NB4 (cell line): ENCODE measurements around the gene WDR19.

Experiments
- CTCF ChIP-seq: IDR thresholded peaks from one replicate; pipeline ENCODE4 v1.5.1; 2012; ENCODE audit warnings: low read depth, low read length
- MAX ChIP-seq: IDR thresholded peaks from 2 replicates; pipeline ENCODE4 v1.6.1; 2011; ENCODE audit warnings: low read depth, low read length
- POLR2A ChIP-seq: IDR thresholded peaks from 2 replicates; pipeline ENCODE4 v1.6.1; 2011; ENCODE audit warnings: mild to moderate bottlenecking; ENCODE audit not compliant: insufficient read length; ENCODE audit errors: extremely low read depth

DNA sequence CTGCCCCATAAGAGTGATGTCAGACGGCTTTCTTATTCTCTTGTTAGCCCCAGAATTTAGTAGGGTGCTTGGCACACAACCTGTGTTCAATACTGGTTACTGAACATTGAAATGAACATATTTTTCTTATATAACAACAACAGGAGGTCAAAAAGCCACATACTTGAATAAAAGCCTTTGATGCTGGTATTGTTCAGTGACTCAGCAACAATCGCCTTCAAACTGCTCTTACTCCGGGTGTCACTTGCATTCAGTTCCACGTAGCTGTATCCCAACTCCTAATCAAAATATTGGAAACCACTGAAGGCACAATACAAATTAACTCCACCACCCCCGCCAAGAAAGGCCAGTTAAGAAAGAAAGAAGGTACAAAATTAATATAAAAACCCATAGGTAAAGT is 122.3 kb downstream of the WDR19 start:
- no peak for TF ChIP-seq CTCF
- no peak for TF ChIP-seq POLR2A
- TF ChIP-seq MAX, result no peak
